WI38 (cell line): ENCODE data around the gene ASPN.

Experiments
- H3K4me3 ChIP-seq: 2 replicates; pipeline ENCODE4 v1.5.1; 2011; ENCODE audit warnings: low read depth, mild to moderate bottlenecking, control low read depth, low read length
- TF ChIP-seq, protein P1 (sequence below): IDR thresholded peaks from 2 replicates; pipeline ENCODE4 v1.5.1; 2012; ENCODE audit warnings: low read depth, mild to moderate bottlenecking, control low read depth, low read length

ASPN gene

DNA sequence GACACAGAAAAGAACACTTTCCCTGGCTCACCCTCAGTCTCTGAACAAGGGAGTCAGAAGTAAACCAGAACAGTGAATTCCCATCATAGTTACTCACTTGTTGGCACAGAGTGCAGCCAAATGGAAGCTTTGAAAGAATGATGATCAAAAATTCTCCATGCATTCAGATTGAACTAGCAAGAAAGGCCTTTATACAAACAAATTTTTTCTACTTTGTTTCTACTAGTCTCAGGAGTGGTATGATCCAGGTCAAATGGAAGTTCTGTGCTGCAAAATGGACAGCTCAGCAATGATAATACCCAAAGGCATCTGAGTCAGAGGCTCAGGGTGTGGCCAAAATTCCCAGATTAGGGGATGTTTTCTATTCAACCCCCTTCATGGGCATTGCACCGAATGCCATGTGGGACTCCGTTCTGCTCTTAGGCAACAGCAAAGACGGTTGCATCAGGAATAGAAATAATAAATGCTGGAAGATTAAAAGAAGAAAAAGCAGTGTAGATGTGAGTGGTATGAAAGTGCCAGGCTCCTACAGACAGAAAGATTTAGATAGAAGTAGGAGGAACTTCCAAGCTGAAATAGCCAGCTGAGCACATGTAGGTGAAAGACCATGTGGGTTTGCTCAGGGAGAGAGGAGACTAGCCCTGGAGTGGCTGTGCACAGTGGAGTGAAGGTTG lies 24.0 kb upstream of the ASPN start:
- TF ChIP-seq, protein P1, sequence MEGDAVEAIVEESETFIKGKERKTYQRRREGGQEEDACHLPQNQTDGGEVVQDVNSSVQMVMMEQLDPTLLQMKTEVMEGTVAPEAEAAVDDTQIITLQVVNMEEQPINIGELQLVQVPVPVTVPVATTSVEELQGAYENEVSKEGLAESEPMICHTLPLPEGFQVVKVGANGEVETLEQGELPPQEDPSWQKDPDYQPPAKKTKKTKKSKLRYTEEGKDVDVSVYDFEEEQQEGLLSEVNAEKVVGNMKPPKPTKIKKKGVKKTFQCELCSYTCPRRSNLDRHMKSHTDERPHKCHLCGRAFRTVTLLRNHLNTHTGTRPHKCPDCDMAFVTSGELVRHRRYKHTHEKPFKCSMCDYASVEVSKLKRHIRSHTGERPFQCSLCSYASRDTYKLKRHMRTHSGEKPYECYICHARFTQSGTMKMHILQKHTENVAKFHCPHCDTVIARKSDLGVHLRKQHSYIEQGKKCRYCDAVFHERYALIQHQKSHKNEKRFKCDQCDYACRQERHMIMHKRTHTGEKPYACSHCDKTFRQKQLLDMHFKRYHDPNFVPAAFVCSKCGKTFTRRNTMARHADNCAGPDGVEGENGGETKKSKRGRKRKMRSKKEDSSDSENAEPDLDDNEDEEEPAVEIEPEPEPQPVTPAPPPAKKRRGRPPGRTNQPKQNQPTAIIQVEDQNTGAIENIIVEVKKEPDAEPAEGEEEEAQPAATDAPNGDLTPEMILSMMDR = no peak

DNA sequence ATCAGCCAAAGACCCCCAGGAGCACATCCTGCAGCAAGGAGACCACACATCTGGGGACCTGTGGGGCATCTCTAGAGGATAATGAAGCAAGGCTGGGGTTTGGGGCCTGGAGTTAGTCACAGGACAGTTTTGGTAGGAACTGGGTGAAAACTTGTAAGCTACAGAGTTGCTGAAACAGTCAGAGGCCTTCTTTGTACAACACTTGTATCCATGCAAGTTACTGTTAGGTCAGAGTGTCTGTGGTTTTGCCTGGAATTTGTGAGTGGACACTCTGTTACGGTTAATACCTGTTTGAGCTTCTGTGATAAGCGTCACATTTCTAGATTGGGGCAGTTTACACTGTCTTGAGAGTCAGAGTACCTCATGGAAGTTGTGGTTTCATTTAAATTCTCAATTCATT lies 22.6 kb upstream of the ASPN start:
- TF ChIP-seq, protein P1 = no peak

More for the DNA sequence above, 24.0 kb upstream of the ASPN start:
- no peak overlapping the region for H3K4me3 ChIP-seq

DNA sequence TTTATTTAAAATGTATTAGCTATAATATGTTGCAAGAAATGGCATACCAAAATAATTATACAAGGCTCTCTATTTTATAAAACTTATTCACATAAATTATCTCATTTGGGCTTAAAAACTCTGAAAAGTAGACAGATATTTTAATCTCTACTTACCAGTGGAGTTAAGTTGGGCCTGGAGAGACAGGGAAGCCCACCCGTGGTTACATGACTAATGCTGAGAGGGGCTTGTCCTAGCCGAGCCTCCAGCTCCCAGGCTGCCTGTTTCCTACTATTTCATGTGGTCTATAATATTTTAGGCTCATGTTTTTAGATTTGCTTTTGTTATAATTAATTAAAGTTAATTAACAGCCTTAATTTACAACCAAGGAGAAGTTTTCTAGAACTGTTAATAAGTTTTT lies 20.9 kb upstream of the ASPN start:
- TF ChIP-seq, protein P1 = no peak
- no peak overlapping the region for H3K4me3 ChIP-seq

More for the DNA sequence above, 22.6 kb upstream of the ASPN start:
- no peak overlapping the region for H3K4me3 ChIP-seq

DNA sequence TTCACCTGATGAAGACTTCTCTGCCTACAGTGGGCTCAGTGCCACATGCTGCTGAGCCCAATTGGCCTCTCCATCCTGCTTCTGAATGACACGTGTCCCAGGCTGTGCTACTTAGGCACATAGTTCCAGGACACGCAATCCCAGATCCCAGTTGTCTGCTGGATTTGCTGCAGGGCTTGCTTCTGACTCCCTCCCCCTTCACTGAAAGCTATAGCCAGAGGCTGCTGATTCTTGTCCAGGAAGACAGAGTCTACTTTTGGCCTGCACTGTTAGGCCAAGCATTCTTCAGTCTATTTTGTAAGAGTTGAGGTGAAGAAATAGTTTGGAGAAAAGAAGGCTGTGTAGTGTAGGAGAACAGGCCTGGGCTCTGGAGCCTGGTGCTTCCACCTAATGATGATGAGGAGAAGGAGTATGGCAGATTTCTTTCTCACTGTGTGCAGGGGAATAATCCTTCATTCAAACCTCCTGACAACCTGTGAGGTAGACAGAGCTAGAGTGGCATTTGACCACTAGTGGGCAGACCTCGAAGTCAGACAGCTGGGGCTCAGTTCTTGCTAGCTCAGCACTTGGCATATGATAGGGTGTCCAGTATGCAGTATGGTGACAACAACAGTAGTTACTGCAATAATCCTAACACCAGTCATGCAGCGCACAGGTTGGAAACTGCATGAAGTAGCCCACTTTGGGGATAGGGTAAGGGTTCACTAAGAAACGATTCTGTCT lies 19.5 kb upstream of the ASPN start:
- TF ChIP-seq, protein P1 = peak; percentile 51

DNA sequence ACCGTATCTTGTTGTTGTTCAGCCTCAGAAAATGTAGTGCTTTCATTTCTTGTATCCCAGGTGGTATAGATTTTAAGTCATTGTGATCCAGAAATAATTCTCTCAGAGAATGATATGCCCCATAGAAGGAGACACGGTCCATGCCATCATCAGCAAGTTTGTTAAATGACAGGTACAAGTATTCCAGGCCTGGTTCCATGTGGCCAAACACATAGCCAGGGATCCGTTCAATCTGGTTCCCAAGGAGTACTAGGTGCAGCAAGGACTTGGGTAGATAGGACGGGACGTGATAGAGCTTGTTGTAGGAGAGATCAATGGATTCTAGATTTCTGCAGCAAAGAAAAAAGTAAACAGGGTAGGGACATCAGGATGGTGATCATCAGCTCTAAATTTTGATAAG lies 18.4 kb upstream of the ASPN start:
- H3K4me3 ChIP-seq = no peak overlapping the region
- TF ChIP-seq, protein P1 = no peak

More for the DNA sequence above, 19.5 kb upstream of the ASPN start:
- H3K4me3 ChIP-seq = no peak overlapping the region

DNA sequence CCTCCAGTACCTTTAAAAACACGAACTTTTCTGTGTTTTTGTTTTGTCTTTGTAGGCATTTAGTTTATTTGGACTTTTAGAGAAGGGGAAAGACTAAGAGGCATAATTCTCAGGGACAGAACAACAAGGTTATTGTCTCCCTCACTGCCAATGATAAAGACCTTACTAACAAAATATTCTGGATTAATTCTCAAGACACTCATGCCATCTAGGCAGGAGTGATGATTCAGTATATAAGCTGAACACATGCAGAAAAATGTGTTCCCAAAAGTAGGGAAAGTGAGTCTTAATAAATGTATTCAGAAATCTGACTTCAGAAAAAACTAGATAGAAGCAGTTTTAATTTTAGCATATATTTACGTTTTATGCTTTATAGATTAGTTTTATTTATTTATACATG lies 17.4 kb upstream of the ASPN start:
- no peak overlapping the region for H3K4me3 ChIP-seq
- TF ChIP-seq, protein P1 = no peak
